Measurements from ENCODE around the gene PRPH.
"Not testable (repeated sequence)": the region's sequence is repeated elsewhere in the genome, so short reads cannot be mapped to it uniquely, and the experiment has no call there.

PRPH gene

DNA sequence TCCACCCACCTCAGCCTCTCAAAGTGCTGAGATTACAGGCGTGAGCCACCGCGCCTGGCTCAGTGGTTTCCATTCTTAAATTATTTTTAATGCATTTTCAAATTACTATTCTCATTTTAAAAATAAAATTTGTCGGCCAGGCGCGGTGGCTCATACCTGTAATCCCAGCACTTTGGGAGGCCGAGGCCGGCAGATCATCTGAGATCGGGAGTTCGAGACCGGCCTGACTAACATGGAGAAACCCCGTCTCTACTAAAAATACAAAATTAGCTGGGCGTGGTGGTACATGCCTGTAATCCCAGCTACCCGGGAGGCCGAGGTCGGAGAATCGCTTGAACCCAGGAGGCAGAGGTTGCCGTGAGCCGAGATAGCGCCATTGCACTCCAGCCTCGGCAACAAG lies 38.8 kb downstream of the PRPH start:
- DNase-seq (ENCODE audit: low spot score) = not testable (repeated sequence)

DNA sequence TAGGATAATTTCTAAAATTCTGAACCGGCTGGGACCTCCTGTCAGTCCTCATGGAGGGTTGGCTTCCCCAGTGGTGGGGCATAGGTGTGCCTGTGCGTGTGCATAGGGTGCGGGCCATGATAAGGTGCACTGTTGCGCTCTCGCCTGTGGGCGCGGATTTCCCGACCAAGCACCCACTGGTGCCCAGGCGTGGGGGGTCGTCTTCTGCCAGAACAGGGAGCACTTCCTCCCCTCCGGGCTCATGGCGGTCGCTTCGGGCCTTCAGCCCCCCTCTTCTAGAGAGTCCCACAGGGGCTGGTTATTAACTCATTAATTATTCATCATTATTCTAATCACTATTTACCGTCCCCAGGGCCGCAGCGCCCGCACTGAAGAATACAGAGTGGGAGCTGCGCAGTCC lies 39.3 kb downstream of the PRPH start:
- DNase-seq (ENCODE audit: low spot score) = no peak

DNA sequence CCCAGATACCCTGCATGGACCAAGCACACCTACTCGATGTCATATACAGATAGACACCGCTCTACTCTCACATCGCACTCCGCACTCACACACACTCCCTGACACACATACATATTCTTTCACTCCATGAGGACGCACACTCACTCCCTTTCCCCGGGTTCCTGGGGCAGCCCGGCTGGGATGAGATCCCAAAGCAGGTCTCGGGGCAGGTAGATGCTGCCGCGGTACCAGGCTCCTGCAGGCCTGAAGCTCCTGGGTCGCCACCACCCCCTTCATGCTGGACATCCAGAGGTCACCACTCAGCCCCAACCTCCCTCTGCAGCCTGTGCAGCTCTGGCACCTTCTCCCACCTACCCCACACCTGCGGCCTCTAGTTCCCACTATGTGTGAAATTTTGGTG lies 39.7 kb downstream of the PRPH start:
- DNase-seq (ENCODE audit: low spot score) = no peak

DNA sequence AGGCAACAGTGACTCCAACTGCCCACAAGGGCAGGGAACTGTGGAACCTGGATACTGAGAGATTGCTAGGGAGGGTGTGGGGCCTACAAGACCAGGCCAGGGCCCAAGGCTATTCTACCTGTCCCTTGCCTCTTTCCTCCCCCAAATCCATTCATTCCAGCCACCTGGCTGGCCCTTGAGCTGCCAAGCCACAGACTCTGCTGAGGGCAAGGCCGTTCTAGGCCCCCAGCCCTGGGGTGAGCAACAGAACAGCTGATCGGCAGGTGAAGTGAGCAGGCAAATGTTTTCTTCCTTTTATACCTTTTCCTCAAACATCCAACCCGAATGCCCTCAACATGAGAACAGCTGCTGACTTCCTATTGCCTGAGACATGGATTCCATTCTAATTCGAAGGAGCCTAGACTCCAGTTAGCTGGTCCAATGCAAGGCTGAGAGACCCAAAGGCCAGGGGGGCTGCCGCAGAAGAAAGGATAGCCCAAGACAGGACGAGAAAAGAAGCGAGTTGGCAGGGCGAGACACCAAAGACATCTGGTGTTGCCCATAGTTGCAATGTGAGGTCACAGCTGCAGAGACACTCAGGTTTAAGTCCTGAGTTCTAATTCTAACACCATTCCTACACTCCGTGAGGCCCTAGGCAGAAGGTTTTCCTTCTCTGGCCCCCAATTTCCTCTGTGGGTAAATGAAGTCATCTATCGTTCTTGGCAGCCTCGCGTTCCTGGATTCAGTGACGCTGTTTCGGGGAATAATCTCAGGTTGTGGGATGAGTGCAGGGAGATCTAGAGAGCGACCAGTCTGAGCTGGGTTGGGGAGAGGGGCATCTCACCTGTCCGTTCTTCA lies 40.4 kb downstream of the PRPH start:
- no peak for DNase-seq (ENCODE audit: low spot score)

DNA sequence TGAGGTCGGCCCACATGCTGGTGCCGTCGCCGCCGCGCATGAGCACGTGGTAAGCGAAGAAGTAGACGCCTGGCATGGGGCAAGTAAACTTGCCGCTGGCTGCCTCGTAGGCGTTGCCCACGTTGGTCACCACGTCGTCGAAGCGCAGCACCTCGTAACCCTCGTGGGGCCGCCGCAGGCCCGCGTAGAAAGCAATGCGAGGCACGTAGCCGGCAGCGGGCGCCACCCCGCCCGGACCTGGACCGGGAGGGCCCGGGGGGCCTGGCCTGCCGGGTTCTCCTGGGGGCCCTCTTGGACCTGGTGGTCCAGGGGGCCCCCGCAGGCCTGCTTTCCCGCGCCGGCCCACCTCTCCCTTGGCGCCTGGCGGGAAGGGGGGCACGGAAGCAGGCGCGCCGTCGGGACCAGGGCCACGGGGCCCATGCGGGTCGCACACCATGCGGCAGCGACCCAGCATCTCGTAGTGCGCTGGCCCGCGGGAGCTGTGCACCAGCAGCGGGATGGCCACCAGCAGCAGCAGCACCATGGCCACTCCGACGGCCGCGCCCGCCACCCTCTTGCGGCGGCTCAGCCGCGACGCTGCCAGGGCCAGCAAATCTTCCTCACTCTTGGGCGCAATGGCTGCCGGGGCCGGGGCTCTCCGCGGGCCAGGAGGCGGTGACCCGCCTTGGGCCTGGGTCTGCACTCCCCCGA lies 41.2 kb downstream of the PRPH start:
- no peak for DNase-seq (ENCODE audit: low spot score)

DNA sequence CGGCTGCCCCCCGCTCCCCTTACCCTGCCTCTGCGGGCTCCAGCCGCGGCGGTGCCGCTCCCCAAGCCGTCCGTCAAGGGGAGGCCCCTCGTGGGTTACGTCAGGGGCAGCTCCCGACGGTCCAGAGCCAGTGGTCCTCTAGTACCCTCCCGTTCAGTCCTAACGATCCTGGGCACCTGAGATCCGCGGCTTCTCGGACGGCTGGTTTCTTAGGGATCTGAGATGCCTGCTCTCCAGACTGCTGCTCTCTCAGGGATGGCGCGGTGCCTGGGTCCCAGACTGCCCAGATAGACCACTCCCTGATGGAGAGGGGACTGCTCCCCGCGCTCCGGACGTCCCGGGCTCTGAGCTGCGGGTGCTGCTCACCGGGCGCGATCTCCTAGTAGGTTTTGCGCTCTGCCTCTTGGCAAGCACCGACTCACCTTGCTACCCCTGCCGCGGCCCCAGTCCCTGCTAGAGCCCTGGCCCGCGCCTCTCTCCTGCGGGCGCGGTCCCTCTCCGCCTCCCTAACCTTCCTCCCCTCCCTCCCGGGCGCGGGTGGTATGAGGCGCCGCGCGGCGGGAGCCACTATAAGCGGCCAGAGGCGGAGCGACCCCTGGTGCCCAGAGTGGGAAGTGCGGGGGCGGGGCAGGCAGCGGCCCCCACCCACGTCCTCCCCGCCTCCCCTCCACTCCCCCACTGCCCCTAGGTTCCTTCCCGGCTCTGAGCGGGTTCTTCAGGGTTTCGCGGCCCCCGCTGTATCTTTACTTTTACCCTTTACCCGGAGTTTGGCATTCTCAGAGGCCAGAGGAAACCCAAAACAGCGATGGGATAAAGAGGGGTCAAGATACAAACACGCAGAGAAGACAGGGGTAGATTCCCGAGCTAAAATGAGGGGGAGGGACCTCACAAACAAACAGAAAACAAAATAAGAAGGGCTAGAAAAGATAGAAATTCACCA lies 42.0 kb downstream of the PRPH start, which contains the start of gene C1QL4:
Gene C1QL4 (minus strand): TSS at position 544 of the 940 bp plus-strand sequence. CDS start 711 bp downstream, outside the sequence.
- DNase-seq (ENCODE audit: low spot score) = peak; percentile 63

DNA sequence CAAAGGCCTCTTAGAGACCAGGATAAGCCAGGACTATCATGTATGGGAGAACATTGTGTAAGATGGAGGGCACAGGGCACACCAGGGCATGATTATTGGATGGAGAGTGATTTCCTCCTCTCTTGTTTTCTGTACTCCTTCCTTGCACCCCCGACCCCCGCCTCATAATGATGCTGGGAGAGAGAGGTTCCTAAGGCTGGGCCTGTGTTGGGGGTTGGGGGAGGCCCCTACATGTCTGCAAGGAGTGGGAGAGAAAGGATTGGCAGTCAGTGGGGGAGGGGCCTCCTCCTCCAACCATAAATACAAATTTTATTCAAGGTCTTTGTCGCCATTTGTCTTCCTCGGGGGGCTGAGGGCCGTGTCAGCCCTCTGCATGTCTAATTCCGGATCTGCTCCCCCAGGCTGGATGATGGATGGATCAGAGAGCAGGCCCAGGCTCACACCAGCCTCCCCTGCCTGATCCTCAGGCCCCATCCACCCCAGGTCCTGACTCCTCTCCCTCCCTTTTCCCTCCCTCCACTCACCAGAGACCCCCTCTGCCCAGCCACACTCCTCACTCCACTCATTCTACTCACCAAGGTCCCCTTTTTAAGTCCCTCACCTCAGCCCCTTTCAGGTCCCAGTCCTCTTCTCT lies 44.0 kb downstream of the PRPH start:
- DNase-seq (ENCODE audit: low spot score) = no peak

DNA sequence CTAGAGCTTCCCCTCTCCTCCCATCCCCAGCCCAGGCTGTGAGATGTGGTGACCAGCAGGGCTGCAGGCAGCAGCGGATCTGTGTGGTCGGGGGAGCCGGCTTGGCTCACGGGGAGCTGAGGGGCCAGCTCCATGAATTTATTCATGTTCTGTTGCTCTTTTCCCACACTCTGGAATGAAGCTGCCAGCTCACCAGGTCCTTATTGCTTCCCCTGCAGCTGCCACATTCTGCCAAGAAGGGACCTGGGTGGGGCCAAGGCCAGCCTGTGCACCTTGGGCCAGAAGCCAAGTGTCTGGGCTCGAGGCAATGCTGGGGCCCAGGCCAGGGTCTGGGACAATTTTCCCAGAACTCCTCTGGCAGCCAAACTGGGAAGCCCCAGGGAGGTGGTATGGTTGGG lies 44.5 kb downstream of the PRPH start:
- no peak for DNase-seq (ENCODE audit: low spot score)

DNA sequence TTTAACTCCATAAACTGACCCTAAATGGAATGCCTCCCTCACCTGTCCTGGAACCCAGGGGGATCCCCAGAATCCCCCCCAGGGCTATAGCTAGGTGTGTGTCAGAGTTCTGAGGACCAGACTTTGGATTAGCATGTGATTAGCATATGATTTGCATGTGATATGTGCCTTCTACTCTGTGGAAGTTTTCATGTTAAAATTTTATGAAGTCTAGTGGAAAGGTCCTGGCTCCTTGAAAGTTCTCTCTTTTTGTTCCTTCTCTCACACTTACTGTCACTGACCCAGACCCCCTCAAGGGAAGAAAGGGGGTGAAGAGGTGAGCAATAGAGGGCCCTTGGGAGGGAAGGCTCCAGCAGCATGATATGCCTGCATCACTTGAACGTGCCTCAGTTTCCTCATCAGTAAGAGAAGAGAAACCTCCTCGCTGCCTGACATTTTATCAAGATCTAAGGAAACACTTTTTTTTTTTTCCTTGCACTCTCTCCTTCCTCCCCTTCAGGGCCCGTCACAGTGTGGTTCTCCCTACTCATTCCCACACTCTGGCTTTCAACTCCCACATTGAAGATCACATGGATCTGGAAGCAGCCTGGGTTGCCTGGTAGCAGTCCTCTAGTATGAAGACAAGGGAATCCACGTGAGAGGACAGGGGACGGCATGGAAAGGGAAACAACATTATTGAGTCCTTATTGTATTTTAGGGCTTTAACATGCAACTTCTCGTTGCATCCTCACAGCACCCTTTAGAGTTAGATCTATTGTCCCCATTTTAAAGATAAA lies 45.3 kb downstream of the PRPH start:
- DNase-seq (ENCODE audit: low spot score) = no peak

DNA sequence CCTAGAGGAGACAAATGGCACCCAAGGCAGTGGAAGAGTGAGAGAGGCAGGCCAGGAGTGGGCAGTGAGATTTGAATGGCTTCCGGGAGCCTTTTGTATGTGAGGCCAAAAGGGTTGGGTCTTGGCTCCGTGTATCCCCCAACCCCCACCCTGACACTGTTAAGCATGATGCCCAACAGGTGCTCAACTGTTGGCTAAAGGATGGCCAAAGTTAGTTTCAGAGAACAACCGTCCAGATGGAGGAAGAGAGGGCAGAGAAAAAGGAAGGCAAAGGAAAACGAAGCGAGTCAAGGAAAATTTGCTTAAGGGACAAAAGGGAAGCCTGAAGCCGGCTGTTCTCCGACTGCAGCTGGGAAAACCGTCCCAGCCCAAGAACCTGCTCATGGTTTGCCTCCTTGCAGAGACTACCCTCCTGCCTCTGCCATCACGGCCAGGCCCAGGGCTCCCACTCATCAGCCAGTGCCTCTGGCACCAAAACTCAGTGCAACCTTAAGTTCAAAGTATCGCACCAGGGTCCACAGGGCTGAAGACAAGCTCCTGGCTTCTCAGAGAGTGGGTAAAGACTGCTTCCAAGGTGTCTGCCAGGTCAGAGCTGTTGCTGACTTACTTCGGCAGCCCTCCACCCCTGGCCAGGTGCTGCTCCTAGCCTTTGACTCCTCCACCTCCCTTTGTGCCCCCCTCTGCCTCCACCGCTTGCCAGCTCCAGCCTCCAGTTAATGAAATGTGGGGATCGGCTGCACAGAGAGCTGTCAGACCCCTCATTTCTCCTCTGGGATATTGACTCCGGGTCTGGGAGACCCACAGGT lies 46.2 kb downstream of the PRPH start:
- no peak for DNase-seq (ENCODE audit: low spot score)

DNA sequence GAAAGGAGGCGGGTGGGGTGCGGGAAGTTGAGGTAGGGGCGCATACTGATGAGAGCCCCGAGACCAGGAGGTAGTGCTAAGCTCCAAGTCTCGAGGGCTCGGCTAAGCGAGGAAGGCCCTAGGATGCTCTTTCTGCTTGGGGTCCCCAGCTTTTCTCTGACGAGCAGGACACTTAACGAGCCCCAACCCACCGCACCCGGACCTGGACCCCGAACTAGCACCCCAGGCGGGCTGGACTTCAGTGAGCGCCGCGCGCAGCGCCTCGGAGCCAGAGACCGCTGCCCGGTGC lies 46.8 kb downstream of the PRPH start:
- DNase-seq (ENCODE audit: low spot score) = no peak

DNA sequence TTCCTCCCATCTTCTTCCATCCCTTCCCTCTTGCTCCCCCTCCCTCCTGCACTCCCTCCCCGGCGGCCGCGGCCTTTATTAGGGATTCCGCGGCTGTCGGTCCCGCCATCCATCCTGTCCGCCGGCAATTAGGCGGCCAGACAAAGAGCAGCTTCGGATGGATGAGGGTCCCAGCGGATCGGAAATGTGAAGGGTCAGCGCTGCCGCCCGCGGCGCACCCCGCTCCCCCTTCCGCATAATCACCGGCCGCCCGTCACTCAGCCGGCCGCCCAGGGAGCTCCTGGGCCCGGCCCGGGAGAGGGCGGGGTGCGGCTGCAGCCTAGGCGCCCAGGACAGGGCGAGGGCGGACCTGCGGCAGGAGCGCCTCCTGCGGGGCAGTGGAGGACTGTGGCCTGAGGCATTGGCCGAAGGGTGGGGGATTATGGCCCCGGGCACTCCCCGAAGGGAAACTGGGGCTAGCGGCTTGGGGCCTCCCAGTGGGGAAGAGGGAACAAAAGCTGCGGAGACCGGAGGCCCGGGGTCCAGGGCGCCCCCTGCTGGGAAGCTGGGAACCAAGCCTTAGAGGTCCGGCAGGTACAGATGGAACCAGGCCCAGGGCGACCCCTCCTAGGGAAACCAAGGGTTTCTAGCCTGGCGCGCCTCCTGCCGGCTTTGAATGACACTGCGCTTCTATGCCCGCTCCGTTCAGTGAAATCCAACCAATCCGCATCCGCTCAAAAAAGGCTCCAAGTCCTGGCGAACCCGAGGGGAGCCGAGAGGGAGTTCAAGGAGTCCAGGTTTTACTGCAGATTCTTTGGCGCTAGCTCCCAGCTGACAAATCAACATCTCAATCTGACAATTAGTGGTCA lies 47.3 kb downstream of the PRPH start:
- peak; percentile 63 for DNase-seq (ENCODE audit: low spot score)

DNA sequence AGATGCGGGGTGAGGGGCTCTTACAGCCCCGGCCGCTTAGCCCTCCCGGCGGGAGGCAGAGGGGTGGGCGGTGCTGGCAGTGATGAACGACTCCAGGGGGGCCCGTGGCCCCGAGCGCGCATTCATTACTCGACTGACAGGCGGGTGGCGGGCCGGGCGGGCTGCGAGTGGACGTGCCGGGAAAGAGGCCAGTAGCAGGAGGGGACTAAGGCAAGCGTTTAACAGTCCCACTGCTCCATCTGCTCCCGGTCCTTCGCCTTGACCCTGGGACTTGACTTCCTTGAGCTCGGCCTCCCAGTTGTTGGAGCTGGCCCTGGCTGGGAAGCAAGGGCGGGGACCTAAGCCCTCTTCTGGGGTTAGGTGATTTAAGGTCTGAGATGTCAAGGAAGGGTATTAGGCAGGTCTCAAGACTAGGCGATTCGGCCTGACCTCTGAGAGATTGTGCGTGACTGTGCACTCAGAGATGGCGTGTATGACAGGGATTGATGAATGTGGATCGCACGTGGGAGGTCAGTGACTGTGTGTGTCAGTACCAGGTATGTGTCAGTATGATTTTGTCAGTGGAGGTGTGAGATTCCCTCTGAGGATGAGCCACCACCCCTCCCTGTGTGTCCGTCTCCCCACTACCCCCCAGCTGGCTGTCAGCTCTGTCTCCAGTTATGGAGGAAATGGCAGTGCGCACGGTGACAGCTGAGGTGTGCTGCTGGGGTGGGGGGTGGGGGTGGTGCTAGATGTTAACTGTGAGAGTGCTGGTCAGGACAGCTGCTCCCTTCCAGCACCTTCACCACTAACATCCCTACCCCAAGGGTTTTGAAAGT lies 48.2 kb downstream of the PRPH start:
- DNase-seq (ENCODE audit: low spot score) = no peak

DNA sequence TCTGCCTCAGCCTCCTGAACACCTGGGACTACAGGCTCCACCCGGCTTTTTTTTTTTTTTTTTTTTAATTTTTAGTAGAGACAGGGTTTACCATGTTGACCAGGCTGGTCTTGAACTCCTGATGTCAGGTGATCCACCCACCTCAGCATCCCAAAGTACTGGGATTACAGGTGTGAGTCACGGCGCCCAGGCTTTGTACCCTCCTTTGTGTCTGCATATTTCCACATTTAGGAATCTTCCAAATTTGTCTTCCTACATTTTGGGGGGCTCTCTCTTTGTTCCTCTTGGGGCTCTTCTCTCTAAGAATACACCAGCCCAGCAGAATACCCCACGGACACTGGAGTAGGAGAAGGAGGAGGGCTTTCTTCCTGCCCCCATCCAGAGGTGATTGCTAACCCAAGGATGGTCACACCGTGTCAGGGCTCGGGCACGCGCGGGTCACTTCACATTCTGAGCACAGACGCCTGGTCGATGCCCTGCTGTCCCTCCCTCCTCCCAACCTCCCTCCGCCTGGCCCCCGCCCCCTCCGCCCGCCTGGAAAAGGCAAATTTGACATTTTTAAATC lies 49.6 kb downstream of the PRPH start:
- no peak for DNase-seq (ENCODE audit: low spot score)

DNA sequence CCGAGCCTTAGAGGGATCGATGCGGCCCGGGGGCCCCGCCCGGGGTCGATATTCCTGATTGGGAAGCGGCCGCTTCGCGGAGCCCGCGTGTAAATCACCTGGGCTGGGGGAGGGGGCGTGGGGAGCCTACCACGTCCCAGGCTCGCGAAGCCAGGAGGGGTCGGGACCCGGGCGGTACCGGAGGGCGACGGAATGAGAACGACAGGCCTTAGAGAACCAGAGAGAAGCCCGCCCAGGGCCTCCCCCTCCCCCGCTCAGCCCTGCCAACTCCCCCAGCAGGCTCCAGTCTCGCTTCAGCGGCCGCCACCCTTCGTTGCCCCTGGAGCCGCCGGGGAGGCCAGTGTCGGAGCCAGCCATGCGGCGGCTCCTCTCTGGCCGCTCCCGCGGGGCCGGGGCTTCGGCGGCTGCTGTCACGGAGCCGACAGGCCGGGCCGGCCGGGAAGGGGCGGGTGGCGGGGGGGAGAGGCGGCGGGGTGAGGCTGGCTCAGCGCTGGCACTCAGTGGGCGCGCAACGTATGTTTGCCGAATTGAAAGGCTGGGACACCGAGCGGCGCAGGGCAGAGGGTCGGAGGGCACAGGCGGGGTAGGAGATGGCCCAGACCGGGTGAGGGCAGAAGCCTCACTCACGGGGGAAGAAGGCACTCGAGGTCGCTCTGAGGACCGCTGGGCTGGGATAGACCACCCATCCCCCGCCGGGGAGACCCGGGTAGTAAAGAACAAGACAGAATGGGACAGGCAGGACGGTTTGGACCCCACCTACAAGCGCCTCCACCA lies 50.3 kb downstream of the PRPH start:
- DNase-seq (ENCODE audit: low spot score) = no peak

DNA sequence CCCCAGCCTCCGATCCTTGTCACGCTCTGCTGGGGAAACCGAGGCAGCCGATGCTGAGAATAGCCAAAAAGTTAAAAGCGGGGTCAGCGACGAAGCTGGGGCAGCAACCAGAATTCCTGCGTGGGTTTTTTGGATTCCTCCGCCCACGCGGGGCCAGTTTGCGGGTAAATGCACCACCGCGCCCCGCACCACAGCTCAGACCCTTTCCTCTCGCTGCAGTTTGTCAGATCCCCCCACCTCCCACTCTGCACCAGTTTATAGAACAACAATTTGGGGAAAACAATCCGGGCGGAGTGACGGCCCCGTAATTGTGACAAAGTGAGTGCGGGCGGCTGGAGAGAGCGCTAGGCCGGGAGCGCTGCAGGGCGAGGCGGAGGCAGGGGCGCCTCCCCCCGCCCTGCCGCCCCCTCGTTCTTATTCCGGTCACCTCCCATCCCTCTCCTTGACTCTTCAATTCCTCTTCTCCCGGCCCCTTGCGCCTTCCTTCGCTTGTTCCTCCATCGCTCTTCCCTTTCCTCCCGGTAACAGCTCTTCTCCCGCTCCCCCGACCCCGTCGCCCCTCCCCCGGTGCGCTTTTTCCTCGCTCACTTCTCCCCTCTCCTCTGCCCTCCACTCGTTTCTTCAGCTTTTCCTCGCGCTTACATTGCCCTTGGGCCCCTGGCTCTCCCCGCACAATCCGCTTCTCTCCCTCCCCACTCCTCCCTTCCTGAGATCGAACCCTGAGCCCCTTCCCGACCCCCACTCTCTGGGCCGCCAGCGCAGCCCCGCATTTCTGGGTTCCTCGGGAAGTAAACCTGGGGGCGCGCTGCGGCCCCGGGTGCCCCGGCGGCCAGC lies 51.1 kb downstream of the PRPH start:
- no peak for DNase-seq (ENCODE audit: low spot score)

Measured in globus pallidus (tissue), 1 donor.